Glomerular endothelial cell (primary cell): ENCODE results near the gene CDC27. TPM values are rescaled to one million over a fixed set of nuclear protein-coding genes. Genes with fewer than 3 reads are reported as not detected.
"Not testable (repeated sequence)": the region's sequence is repeated elsewhere in the genome, so short reads cannot be mapped to it uniquely, and the experiment has no call there.

Experiments
- DNase-seq: peaks from one replicate; pipeline ENCODE4 v3.0.0-alpha.2; 2011; ENCODE audit warnings: low read depth, low spot score; ENCODE audit errors: extremely low read depth
- total RNA-seq: library from RNA; depleted of rRNA; stranded (reverse); fragments of >200 nt; gene quantifications from 2 replicates; pipeline ENCODE4 v1.2.3, GENCODE V29; 2015

CDC27 gene
- total RNA-seq, 1 donor from 2014 or later: 74.9 TPM

- no peak for DNase-seq
Observed at GRCh38 chr17:47219621-47220475, 30.8 kb upstream of the CDC27 start.

DNA sequence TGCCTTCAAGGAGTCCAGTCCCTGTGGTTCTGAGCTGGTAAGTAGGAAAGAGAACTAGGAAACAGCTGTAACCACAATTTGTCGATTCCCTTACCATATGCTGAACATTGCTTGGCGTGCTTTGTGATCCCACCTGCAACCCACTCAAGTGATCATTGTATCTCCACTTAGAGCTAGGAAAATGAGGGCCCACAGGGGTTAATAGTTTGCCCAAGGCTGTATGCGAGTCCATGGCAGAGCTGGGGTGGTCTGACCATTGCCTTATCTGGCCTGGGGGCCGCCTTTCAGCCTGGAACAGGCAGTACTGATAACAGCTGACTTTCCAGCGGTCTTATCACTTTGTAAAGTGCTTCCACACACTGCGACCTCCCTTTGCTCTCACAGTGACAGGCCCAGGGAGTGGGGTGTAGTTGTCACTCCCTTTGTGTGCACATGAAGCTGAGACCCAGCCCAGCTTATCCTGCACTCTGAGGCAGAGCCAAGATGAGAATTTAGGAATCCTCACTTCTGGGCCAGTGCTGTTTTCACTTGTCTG lies 29.9 kb upstream of the CDC27 start:
- DNase-seq: no peak

DNA sequence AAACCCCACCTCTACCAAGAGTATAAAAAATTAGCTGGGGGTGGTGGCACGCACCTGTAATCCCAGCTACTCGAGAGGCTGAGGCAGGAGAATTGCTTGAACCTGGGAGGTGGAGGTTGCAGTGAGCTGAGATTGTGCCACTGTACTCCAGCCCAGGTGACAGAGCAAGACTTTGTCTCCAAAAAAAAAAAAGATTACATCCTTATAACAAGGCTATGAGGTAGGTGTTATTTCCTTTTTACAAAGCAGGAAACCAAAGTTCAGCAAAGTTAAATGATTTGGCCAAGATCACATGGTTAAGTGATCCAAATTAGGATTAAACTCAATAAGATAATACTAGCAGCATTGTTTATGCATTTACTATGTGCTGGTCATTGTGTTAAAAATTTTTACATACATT lies 28.2 kb upstream of the CDC27 start:
- DNase-seq: not testable (repeated sequence)

GRCh38 chr17:47216821-47217220 lies 27.7 kb upstream of the CDC27 start:
- not testable (repeated sequence) for DNase-seq

GRCh38 chr17:47214931-47215330 lies 25.8 kb upstream of the CDC27 start:
- DNase-seq: no peak

DNA sequence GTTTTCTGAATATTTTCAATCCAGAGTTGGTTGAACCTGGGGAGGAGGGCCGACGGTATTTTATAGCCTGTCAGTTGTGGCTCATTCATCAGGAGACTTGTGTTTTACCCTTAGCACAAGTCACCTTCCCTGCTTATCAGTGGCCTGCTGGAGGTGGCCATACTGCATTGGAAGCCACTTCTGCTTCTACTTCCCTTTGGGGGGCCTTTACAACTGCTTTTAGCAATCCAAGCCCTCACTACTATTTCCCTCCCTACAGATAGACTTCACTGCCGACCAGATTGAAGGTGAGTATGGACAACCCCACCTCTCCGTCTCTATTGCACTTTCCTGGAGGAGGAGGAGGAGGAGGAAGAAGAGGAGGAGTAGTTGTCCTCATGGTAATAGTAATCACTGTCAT lies 24.4 kb upstream of the CDC27 start:
- no peak for DNase-seq

- DNase-seq: no peak
Observed at GRCh38 chr17:47212458-47212857, 23.4 kb upstream of the CDC27 start.

DNA sequence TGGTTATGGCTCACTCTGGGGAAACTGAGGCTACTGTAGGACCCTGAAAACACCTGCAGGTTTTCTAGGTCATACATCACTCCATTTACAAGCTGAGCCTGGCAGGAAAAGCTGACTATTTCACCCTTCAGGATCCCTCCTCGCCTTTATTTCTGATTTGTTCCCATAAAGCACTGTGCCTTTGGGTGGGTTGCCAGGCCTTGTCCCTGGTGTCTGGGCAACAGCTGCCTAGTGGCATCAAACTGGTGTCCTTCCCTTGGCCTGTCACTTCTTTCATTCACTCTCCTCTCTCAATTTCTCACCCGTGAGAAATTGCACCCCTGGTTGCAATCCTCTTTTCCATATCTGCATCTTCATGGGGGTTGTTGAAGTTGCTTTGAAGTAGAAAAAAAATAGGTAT lies 21.7 kb upstream of the CDC27 start:
- no peak for DNase-seq

GRCh38 chr17:47210105-47210504 lies 21.0 kb upstream of the CDC27 start:
- DNase-seq: no peak

DNA sequence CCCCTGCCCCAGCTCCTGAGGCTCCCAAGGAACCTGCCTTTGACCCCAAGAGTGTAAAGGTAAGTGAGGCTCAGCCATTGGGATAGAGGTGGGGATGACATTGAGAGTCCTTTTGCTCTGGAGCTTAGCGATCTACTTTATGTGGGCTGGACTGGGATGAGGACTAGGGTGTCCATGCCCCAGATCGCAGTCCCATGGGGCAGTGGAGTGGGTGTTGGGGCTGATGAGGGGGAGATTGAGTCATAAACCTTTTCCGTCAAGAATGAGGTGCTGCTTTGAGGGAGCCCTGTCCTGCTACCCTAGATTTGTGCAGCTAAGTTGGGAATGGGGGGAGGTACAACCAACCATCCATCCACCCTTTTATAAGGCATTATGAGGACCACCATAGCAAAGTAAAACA lies 20.4 kb upstream of the CDC27 start:
- DNase-seq: no peak

GRCh38 chr17:47208744-47209488 lies 19.8 kb upstream of the CDC27 start, which contains the start of gene MYL4:
TSS of gene MYL4 (plus strand) at chr17:47209348. CDS start at chr17:47209423, 75 bp downstream.
- no peak for DNase-seq

- DNase-seq: no peak
Observed at GRCh38 chr17:47207143-47208067, 18.3 kb upstream of the CDC27 start.

DNA sequence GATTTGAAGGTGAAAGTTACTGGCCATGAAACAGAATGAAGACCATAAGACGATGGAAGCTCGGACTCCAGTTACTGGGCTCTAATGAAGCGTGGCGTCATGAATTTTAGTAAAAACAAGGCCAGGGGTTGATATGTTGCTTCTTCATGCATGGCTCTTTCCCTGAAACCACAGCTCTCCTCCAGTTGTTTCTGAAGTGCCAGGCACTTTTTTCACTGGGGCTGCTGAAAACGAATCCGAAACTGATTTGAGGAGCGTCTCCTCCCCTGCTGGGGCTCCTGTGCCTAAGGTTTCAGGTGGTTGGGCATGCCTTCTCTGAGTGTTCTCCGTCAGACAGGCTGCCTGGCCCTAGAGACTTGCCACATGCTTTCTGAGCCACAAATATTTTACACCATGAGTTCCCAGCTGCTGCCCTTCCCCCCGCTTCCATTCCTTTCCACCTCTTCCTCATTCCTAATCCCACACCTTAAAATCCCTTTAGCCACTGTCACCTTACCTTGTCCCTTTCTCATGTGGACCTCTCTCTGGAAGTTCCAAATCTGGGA lies 16.4 kb upstream of the CDC27 start:
- DNase-seq: no peak

- no peak for DNase-seq
Observed at GRCh38 chr17:47204722-47205418, 15.8 kb upstream of the CDC27 start.

DNA sequence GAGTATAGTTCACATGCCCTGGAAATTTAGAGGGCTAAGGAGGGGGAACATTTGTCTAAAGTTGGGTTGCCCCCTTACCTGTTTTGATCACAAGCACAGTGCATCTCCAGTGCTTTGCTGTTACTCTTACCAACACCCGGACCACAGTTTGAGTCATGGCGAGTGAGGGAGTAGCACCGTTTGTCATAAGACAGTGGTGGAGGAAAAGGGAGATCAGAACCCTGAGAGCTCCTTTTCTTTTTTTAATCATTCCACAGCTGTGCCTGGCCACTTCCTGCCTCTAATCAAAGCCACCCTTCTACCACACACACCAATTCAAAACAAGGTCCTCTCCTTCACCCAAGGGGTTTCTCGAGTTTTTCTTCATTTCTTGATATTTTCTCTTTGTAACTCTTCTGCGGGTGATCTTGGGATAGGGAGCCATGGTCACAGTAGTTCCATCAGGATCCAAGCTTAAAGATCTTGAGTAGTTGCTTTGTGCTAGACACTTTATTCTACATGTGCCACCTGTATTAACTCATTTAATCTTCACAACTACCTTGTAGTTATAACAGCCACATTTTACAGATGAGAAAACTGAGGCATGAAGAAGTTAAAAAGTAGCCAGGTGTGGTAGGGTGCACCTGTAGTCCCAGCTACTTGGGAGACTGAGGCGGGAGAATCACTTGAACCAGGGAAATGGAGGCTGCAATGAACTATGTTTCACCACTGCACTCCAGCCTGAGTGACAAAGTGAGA lies 15.1 kb upstream of the CDC27 start:
- no peak for DNase-seq

- DNase-seq: no peak
Observed at GRCh38 chr17:47201166-47201565, 12.1 kb upstream of the CDC27 start.

GRCh38 chr17:47200325-47200664 lies 11.2 kb upstream of the CDC27 start:
- DNase-seq: no peak

GRCh38 chr17:47199627-47200324 lies 10.7 kb upstream of the CDC27 start:
- no peak for DNase-seq

GRCh38 chr17:47197821-47198220 lies 8.7 kb upstream of the CDC27 start:
- DNase-seq: no peak
